ENCODE results near the gene GLIPR2. TPM values are rescaled to one million over a fixed set of nuclear protein-coding genes. Genes with fewer than 3 reads are reported as not detected.
A peak's percentile ranks its signal among the peaks of the same experiment; 100 is the strongest.

The GLIPR2 gene
- polyA plus RNA-seq, 3 donors = 213 to 528 (median 520) TPM

- peaks cover 0 to 3% of the 10 kb centered on the region in 2 donors for H3K36me3 Mint-ChIP-seq
- peak; percentile 79 to 87 (median 83) for DNase-seq
- H3K9ac ChIP-seq (ENCODE audit: insufficient read depth, low read length, poor library complexity, severe bottlenecking) = no peak overlapping the region
- no peaks in the 10 kb centered on the region for H3K79me2 ChIP-seq (ENCODE audit: insufficient read depth, low read length)
- peaks cover 0 to 3% (median 2%) of the 10 kb centered on the region in 3 donors for H3K27me3 Mint-ChIP-seq (ENCODE audit: low read depth in 3 of 3)
- no peak overlapping the region for H3K4me3 Mint-ChIP-seq
- intact Hi-C loops (cut with micrococcal nuclease) = loop anchor here (1.0 to 5.0 kb wide), 4 partner anchors 34 to 64 kb away; partner anchors contain the start of gene GLIPR2 (in 2 of the 2)
- H3K4me1 ChIP-seq (ENCODE audit: control insufficient read depth in 1 of 2, insufficient read depth in 2 of 2, low read length in 2 of 2) = peaks cover 7% of the 10 kb centered on the region in 2 donors
- peaks cover 0 to 2% (median 0%) of the 10 kb centered on the region in 7 donors for H3K9me3 Mint-ChIP-seq
- H3K9me3 ChIP-seq (replicated peaks in 1 of 2; ENCODE audit: control insufficient read depth in 1 of 2, insufficient read depth in 1 of 2, low read length in 2 of 2) = no peaks in the 10 kb centered on the region
- H3K4me1 Mint-ChIP-seq = peaks cover 8% of the 10 kb centered on the region
- no peak overlapping the region for H3K4me2 ChIP-seq (replicated peaks; ENCODE audit: extremely low read depth, low read length, poor library complexity, severe bottlenecking)
- peak overlapping the region in 5 of 7 donors; percentile 23 to 64 (median 55) for H3K27ac Mint-ChIP-seq
- H3K27me3 ChIP-seq (ENCODE audit: control insufficient read depth in 2 of 2, insufficient read depth in 2 of 2, low read length in 2 of 2) = no peaks in the 10 kb centered on the region
- peak overlapping the region in 1 of 2 donors; percentile 2 for H3K27ac ChIP-seq (ENCODE audit: low read depth in 1 of 2, low read length in 2 of 2)
- TF ChIP-seq CTCF (IDR thresholded peaks at IDR 0.05) = peak; percentile 90
- H2AFZ ChIP-seq (ENCODE audit: insufficient read depth, low read depth, low read length, poor library complexity, severe bottlenecking) = peak overlapping the region; percentile 43
- H3K36me3 ChIP-seq (replicated peaks in 1 of 2; ENCODE audit: control insufficient read depth in 1 of 2, insufficient read depth in 2 of 2, low read length in 2 of 2) = no peaks in the 10 kb centered on the region
- no peaks in the 10 kb centered on the region for H4K20me1 ChIP-seq (ENCODE audit: insufficient read depth, low read length)
- H3K4me3 ChIP-seq (replicated peaks in 1 of 3; ENCODE audit: low read depth in 2 of 3, low read length in 3 of 3) = no peak overlapping the region
- WGBS (ENCODE audit: insufficient coverage) = 100% methylated on average over 1 of the region's 10 CpGs
These were observed 33.6 kb upstream of the GLIPR2 start for GRCh38 chr9:36102742-36103495.

- H3K4me1 Mint-ChIP-seq = peaks cover 5% of the 10 kb centered on the region
- Histone ChIP-seq H3K9me3 (replicated peaks in 1 of 2; ENCODE audit: control insufficient read depth in 1 of 2, insufficient read depth in 1 of 2, low read length in 2 of 2) (no peaks in the 10 kb centered on the region), H4K20me1 (ENCODE audit: insufficient read depth, low read length) (no peaks in the 10 kb centered on the region), H2AFZ (ENCODE audit: insufficient read depth, low read depth, low read length, poor library complexity, severe bottlenecking) (no peak overlapping the region), H3K9ac (ENCODE audit: insufficient read depth, low read length, poor library complexity, severe bottlenecking) (no peak overlapping the region), H3K4me1 (ENCODE audit: control insufficient read depth in 1 of 2, insufficient read depth in 2 of 2, low read length in 2 of 2) (no peaks in the 10 kb centered on the region), H3K4me2 (replicated peaks; ENCODE audit: extremely low read depth, low read length, poor library complexity, severe bottlenecking) (no peak overlapping the region), H3K79me2 (ENCODE audit: insufficient read depth, low read length) (no peaks in the 10 kb centered on the region), H3K36me3 (replicated peaks in 1 of 2; ENCODE audit: control insufficient read depth in 1 of 2, insufficient read depth in 2 of 2, low read length in 2 of 2) (no peaks in the 10 kb centered on the region), H3K27me3 (ENCODE audit: control insufficient read depth in 2 of 2, insufficient read depth in 2 of 2, low read length in 2 of 2) (no peaks in the 10 kb centered on the region), H3K27ac (ENCODE audit: low read depth in 1 of 2, low read length in 2 of 2) (no peak overlapping the region), H3K4me3 (replicated peaks in 1 of 3; ENCODE audit: low read depth in 2 of 3, low read length in 3 of 3) (no peak overlapping the region)
- no peak overlapping the region for H3K4me3 Mint-ChIP-seq
- no peak for DNase-seq
- H3K36me3 Mint-ChIP-seq = peaks cover 14 to 24% of the 10 kb centered on the region in 2 donors
- no CpG with 5 or more reads among the region's 2 CpGs for WGBS (ENCODE audit: insufficient coverage)
- intact Hi-C loops (cut with micrococcal nuclease) = no loop called here
- H3K9me3 Mint-ChIP-seq = no peaks in the 10 kb centered on the region
- peaks cover 0 to 4% (median 2%) of the 10 kb centered on the region in 3 donors for H3K27me3 Mint-ChIP-seq (ENCODE audit: low read depth in 3 of 3)
- H3K27ac Mint-ChIP-seq = peak overlapping the region in 1 of 7 donors; percentile 54
- TF ChIP-seq CTCF (IDR thresholded peaks at IDR 0.05) = no peak
These were observed 27.5 kb upstream of the GLIPR2 start for GRCh38 chr9:36109071-36109470.
